Dendritic cell treated with granulocyte-macrophage colony-stimulating factor and Interleukin-4, amounts not matched to agents 40 ng/mL and 50 ng/mL, for 4 days (primary cell): ENCODE results near the gene CR1L.
"Not testable (repeated sequence)": the region's sequence is repeated elsewhere in the genome, so short reads cannot be mapped to it uniquely, and the experiment has no call there.

Experiments used
- H3K27ac Mint-ChIP-seq: one replicate; pipeline ENCODE4 v1.8.0; 2022; ENCODE audit warnings: mild to moderate bottlenecking, mixed read lengths
- H3K27me3 Mint-ChIP-seq: one replicate; pipeline ENCODE4 v1.8.0; 2022; ENCODE audit warnings: mild to moderate bottlenecking, mixed read lengths
- H3K36me3 Mint-ChIP-seq: one replicate; pipeline ENCODE4 v1.8.0; 2022; ENCODE audit warnings: low read depth, mixed read lengths
- H3K4me1 Mint-ChIP-seq: one replicate; pipeline ENCODE4 v1.8.0; 2022; ENCODE audit warnings: low read depth, mixed read lengths
- H3K4me3 Mint-ChIP-seq: one replicate; pipeline ENCODE4 v1.8.0; 2022; ENCODE audit warnings: mild to moderate bottlenecking, moderate library complexity, mixed read lengths
- H3K9me3 Mint-ChIP-seq: one replicate; pipeline ENCODE4 v1.8.0; 2022; ENCODE audit warnings: mixed read lengths
- intact Hi-C: fragments of 100-400 bp; cut with micrococcal nuclease; formaldehyde crosslinking; loops from one replicate; pipeline ENCODE4 v1.15.0; 2022

Gene CR1L

GRCh38 chr1:207649865-207650580, 5.1 kb downstream of the CR1L start:
- Mint-ChIP-seq H3K36me3 (no peaks in the 10 kb centered on the region), H3K4me3 (no peak overlapping the region), H3K27ac (no peak overlapping the region), H3K9me3 (no peaks in the 10 kb centered on the region), H3K27me3 (peaks cover 5% of the 10 kb centered on the region), H3K4me1 (peaks cover 10% of the 10 kb centered on the region)
- intact Hi-C loops: loop anchor here (10.0 kb wide), 1 partner anchor 145 kb away; no protein-coding TSS in a partner anchor

GRCh38 chr1:207651583-207651982, 6.7 kb downstream of the CR1L start:
- no peaks in the 10 kb centered on the region for H3K9me3 Mint-ChIP-seq
- no peaks in the 10 kb centered on the region for H3K27me3 Mint-ChIP-seq
- H3K36me3 Mint-ChIP-seq: no peaks in the 10 kb centered on the region
- no peak overlapping the region for H3K4me3 Mint-ChIP-seq
- peaks cover 6% of the 10 kb centered on the region for H3K4me1 Mint-ChIP-seq
- no peak overlapping the region for H3K27ac Mint-ChIP-seq
- intact Hi-C loops: loop anchor here (10.0 kb wide), 1 partner anchor 143 kb away; no protein-coding TSS in a partner anchor

- Mint-ChIP-seq H3K27ac (no peak overlapping the region), H3K4me3 (no peak overlapping the region), H3K9me3 (no peaks in the 10 kb centered on the region), H3K36me3 (no peaks in the 10 kb centered on the region), H3K27me3 (peaks cover 4% of the 10 kb centered on the region), H3K4me1 (no peaks in the 10 kb centered on the region)
- intact Hi-C loops: loop anchor here (10.0 kb wide), 1 partner anchor 140 kb away; no protein-coding TSS in a partner anchor
Observed at GRCh38 chr1:207654320-207654719, 9.4 kb downstream of the CR1L start.

GRCh38 chr1:207658408-207658807, 13.5 kb downstream of the CR1L start:
- H3K9me3 Mint-ChIP-seq: no peaks in the 10 kb centered on the region
- peaks cover 11% of the 10 kb centered on the region for H3K27me3 Mint-ChIP-seq
- intact Hi-C loops: loop anchor here (10.0 kb wide), 1 partner anchor 136 kb away; no protein-coding TSS in a partner anchor
- H3K27ac Mint-ChIP-seq: no peak overlapping the region
- H3K4me1 Mint-ChIP-seq: no peaks in the 10 kb centered on the region
- no peaks in the 10 kb centered on the region for H3K36me3 Mint-ChIP-seq
- no peak overlapping the region for H3K4me3 Mint-ChIP-seq

- Mint-ChIP-seq H3K4me3 (no peak overlapping the region), H3K4me1 (no peaks in the 10 kb centered on the region), H3K27me3 (peaks cover 11% of the 10 kb centered on the region), H3K27ac (no peak overlapping the region), H3K36me3 (no peaks in the 10 kb centered on the region), H3K9me3 (no peaks in the 10 kb centered on the region)
- intact Hi-C loops: loop anchor here (10.0 kb wide), 1 partner anchor 136 kb away; no protein-coding TSS in a partner anchor
Observed at GRCh38 chr1:207658904-207659485, 14.1 kb downstream of the CR1L start.

GRCh38 chr1:207659545-207660153, 14.7 kb downstream of the CR1L start:
- Mint-ChIP-seq H3K27ac (no peak overlapping the region), H3K36me3 (no peaks in the 10 kb centered on the region), H3K9me3 (no peaks in the 10 kb centered on the region), H3K4me1 (no peaks in the 10 kb centered on the region), H3K4me3 (no peak overlapping the region), H3K27me3 (peaks cover 11% of the 10 kb centered on the region)
- intact Hi-C loops: loop anchor here (10.0 kb wide), 1 partner anchor 135 kb away; no protein-coding TSS in a partner anchor

GRCh38 chr1:207661420-207661819, 16.5 kb downstream of the CR1L start:
- H3K4me3 Mint-ChIP-seq, H3K9me3 Mint-ChIP-seq, H3K4me1 Mint-ChIP-seq, H3K36me3 Mint-ChIP-seq, intact Hi-C loops, H3K27ac Mint-ChIP-seq: not testable (repeated sequence)
- H3K27me3 Mint-ChIP-seq: peaks cover 14% of the 10 kb centered on the region

- Mint-ChIP-seq H3K4me1 (peaks cover 11% of the 10 kb centered on the region), H3K27ac (no peak overlapping the region), H3K36me3 (no peaks in the 10 kb centered on the region), H3K9me3 (peaks cover 6% of the 10 kb centered on the region), H3K4me3 (no peak overlapping the region), H3K27me3 (peaks cover 55% of the 10 kb centered on the region)
- intact Hi-C loops: no loop called here
Observed at GRCh38 chr1:207666342-207666741, 21.4 kb downstream of the CR1L start.

- intact Hi-C loops: no loop called here
- peak overlapping the region; percentile 62 for H3K4me3 Mint-ChIP-seq
- peaks cover 62% of the 10 kb centered on the region for H3K27me3 Mint-ChIP-seq
- no peak overlapping the region for H3K27ac Mint-ChIP-seq
- H3K36me3 Mint-ChIP-seq: no peaks in the 10 kb centered on the region
- H3K4me1 Mint-ChIP-seq: peaks cover 11% of the 10 kb centered on the region
- peaks cover 6% of the 10 kb centered on the region for H3K9me3 Mint-ChIP-seq
Observed at GRCh38 chr1:207669528-207670009, 24.6 kb downstream of the CR1L start.

GRCh38 chr1:207670192-207670591, 25.3 kb downstream of the CR1L start:
- no peak overlapping the region for H3K27ac Mint-ChIP-seq
- H3K9me3 Mint-ChIP-seq: peaks cover 6% of the 10 kb centered on the region
- H3K36me3 Mint-ChIP-seq: no peaks in the 10 kb centered on the region
- intact Hi-C loops: no loop called here
- no peak overlapping the region for H3K4me3 Mint-ChIP-seq
- H3K27me3 Mint-ChIP-seq: peaks cover 64% of the 10 kb centered on the region
- H3K4me1 Mint-ChIP-seq: peaks cover 11% of the 10 kb centered on the region

GRCh38 chr1:207670997-207671396, 26.1 kb downstream of the CR1L start:
- Mint-ChIP-seq H3K36me3 (no peaks in the 10 kb centered on the region), H3K4me1 (peaks cover 11% of the 10 kb centered on the region), H3K9me3 (peaks cover 6% of the 10 kb centered on the region), H3K27ac (no peak overlapping the region), H3K4me3 (no peak overlapping the region), H3K27me3 (peaks cover 67% of the 10 kb centered on the region)
- intact Hi-C loops: no loop called here

- H3K36me3 Mint-ChIP-seq: no peaks in the 10 kb centered on the region
Observed at GRCh38 chr1:207672522-207673130, 27.7 kb downstream of the CR1L start.

GRCh38 chr1:207673399-207673798, 28.5 kb downstream of the CR1L start:
- Mint-ChIP-seq H3K9me3 (no peaks in the 10 kb centered on the region), H3K4me1 (peaks cover 11% of the 10 kb centered on the region), H3K27ac (no peak overlapping the region), H3K27me3 (peaks cover 47% of the 10 kb centered on the region), H3K36me3 (no peaks in the 10 kb centered on the region), H3K4me3 (no peak overlapping the region)
- intact Hi-C loops: no loop called here

More at GRCh38 chr1:207672522-207673130, 27.7 kb downstream of the CR1L start:
- intact Hi-C loops: no loop called here
- no peaks in the 10 kb centered on the region for H3K9me3 Mint-ChIP-seq
- H3K4me1 Mint-ChIP-seq: peaks cover 11% of the 10 kb centered on the region
- H3K27me3 Mint-ChIP-seq: peaks cover 55% of the 10 kb centered on the region
- no peak overlapping the region for H3K4me3 Mint-ChIP-seq
- no peak overlapping the region for H3K27ac Mint-ChIP-seq

- no peaks in the 10 kb centered on the region for H3K4me1 Mint-ChIP-seq
- H3K27ac Mint-ChIP-seq: no peak overlapping the region
- no peaks in the 10 kb centered on the region for H3K9me3 Mint-ChIP-seq
- no peak overlapping the region for H3K4me3 Mint-ChIP-seq
- no peaks in the 10 kb centered on the region for H3K36me3 Mint-ChIP-seq
- intact Hi-C loops: no loop called here
- H3K27me3 Mint-ChIP-seq: peaks cover 21% of the 10 kb centered on the region
Observed at GRCh38 chr1:207676153-207676552, 31.2 kb downstream of the CR1L start.
